ENCODE measurements around the gene TWNK. TPM values are rescaled to one million over a fixed set of nuclear protein-coding genes. Genes with fewer than 3 reads are reported as not detected.
A peak's percentile ranks its signal among the peaks of the same experiment; 100 is the strongest.

Gene TWNK
- total and polyA plus RNA-seq, 9 of the 15 experiments (the other 6 are each of a cell fraction or from before 2014, with no cell fraction given): 11.6 to 34.7 (median 17.4) TPM

DNA sequence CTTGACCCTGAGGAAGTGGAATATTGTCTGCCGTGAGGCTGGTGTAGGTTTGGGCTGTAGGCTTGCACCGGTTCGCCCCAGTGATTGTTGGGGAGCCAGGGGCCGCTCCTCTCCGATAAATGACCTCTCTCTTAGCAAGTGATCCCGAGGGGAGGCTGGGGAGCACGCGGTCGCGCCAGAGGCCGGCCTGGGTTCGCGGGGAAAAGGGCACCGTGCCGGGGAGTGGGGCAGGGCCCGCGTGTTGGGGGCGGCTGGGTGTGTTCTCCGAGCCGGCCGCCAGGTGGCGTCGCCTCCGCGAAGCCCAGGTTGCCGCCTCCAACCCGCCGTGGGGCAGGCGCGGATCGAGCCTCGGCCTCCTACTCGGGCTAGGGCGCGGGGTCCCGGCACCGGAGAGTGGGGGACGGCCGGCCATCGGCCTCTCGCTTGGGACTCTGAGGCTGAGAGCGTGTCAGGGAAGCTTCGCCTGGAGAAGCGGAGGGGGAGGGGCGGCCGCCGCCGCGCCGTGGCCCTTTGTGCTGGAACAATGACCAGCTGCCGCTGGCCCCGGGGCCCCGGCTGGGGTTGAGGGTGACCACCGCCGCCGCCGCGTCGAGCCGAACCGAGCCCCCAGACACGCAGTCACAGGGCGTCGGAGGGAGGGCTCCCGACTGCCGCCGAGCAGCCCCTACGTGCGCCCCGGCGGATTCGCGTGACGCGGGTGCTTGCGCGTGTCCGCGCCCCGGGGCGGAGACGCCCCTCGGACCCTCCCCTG, 11.8 kb downstream of the TWNK start (continued):
- TF ChIP-seq, protein P1, sequence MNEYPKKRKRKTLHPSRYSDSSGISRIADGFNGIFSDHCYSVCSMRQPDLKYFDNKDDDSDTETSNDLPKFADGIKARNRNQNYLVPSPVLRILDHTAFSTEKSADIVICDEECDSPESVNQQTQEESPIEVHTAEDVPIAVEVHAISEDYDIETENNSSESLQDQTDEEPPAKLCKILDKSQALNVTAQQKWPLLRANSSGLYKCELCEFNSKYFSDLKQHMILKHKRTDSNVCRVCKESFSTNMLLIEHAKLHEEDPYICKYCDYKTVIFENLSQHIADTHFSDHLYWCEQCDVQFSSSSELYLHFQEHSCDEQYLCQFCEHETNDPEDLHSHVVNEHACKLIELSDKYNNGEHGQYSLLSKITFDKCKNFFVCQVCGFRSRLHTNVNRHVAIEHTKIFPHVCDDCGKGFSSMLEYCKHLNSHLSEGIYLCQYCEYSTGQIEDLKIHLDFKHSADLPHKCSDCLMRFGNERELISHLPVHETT (CRISPR knock-in tag; conservative IDR thresholded peaks at IDR 0.05 in 1 of 2, IDR thresholded peaks at IDR 0.05 in 1 of 2): peak in 1 of 2 experiments; percentile 68; a peak in 2 of 4 replicates
- TF ChIP-seq ERF (CRISPR knock-in tag; IDR thresholded peaks at IDR 0.05) (peak; percentile 58; the same call in 1 of the 2 replicates), NR4A1 (CRISPR knock-in tag; IDR thresholded peaks at IDR 0.05) (0 out of 2 replicates have a peak, but pooled peaks have one; percentile 66), NR4A1 (tag; IDR thresholded peaks at IDR 0.05) (no peak), TBP (optimal IDR thresholded peaks at IDR 0.05; ENCODE audit: low read depth, low read length) (peak; percentile 3), MXI1 (IDR thresholded peaks at IDR 0.05; ENCODE audit: low read depth, low read length) (no peak), ZNF764 (CRISPR knock-in tag; IDR thresholded peaks at IDR 0.05; ENCODE audit: low read depth) (no peak), SIN3A (IDR thresholded peaks at IDR 0.05; ENCODE audit: borderline replicate concordance in 2 of 2, control insufficient read depth in 1 of 2, low read depth in 2 of 2, low read length in 2 of 2) (peak in 1 of 2 experiments; percentile 33; a peak in 1 of 4 replicates), SMAD1 (IDR thresholded peaks at IDR 0.05; ENCODE audit: low read depth, low read length, partially characterized antibody) (peak; percentile 29), ETV1 (tag; conservative IDR thresholded peaks at IDR 0.05; ENCODE audit: low read depth) (no peak), MYNN (IDR thresholded peaks at IDR 0.05) (no peak), MYNN (CRISPR knock-in tag; IDR thresholded peaks at IDR 0.05) (no peak), NCOR1 (IDR thresholded peaks at IDR 0.05) (0 out of 2 replicates have a peak, but pooled peaks have one; percentile 9), MTA3 (IDR thresholded peaks at IDR 0.05; ENCODE audit: borderline replicate concordance) (no peak), L3MBTL2 (IDR thresholded peaks at IDR 0.05) (0 out of 2 replicates have a peak, but pooled peaks have one; percentile 64), CEBPG (CRISPR knock-in tag; IDR thresholded peaks at IDR 0.05) (no peak), CEBPG (tag; conservative IDR thresholded peaks at IDR 0.05 in 1 of 2, IDR thresholded peaks at IDR 0.05 in 1 of 2) (no peak), E2F3 (CRISPR knock-in tag; IDR thresholded peaks at IDR 0.05) (0 out of 2 replicates have a peak, but pooled peaks have one; percentile 32), POLR2G (IDR thresholded peaks at IDR 0.05; ENCODE audit: low read depth, low read length) (peak; percentile 85), ZNF212 (CRISPR knock-in tag; IDR thresholded peaks at IDR 0.05) (0 out of 2 replicates have a peak, but pooled peaks have one; percentile 40), STAG1 (CRISPR knock-in tag; IDR thresholded peaks at IDR 0.05; ENCODE audit: borderline replicate concordance) (no peak)
- TF ChIP-seq, protein P2, sequence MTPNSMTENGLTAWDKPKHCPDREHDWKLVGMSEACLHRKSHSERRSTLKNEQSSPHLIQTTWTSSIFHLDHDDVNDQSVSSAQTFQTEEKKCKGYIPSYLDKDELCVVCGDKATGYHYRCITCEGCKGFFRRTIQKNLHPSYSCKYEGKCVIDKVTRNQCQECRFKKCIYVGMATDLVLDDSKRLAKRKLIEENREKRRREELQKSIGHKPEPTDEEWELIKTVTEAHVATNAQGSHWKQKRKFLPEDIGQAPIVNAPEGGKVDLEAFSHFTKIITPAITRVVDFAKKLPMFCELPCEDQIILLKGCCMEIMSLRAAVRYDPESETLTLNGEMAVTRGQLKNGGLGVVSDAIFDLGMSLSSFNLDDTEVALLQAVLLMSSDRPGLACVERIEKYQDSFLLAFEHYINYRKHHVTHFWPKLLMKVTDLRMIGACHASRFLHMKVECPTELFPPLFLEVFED (CRISPR knock-in tag; conservative IDR thresholded peaks at IDR 0.05): 0 out of 2 replicates have a peak, but pooled peaks have one; percentile 18
- TF ChIP-seq, protein P3, sequence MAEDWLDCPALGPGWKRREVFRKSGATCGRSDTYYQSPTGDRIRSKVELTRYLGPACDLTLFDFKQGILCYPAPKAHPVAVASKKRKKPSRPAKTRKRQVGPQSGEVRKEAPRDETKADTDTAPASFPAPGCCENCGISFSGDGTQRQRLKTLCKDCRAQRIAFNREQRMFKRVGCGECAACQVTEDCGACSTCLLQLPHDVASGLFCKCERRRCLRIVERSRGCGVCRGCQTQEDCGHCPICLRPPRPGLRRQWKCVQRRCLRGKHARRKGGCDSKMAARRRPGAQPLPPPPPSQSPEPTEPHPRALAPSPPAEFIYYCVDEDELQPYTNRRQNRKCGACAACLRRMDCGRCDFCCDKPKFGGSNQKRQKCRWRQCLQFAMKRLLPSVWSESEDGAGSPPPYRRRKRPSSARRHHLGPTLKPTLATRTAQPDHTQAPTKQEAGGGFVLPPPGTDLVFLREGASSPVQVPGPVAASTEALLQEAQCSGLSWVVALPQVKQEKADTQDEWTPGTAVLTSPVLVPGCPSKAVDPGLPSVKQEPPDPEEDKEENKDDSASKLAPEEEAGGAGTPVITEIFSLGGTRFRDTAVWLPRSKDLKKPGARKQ (CRISPR knock-in tag; IDR thresholded peaks at IDR 0.05): no peak

Measured in K562 (cell line).